GM12874 (cell line): Measurements from ENCODE around the gene LYSMD4.

Experiments
- CTCF ChIP-seq: IDR thresholded peaks from 2 replicates; pipeline ENCODE4 v1.5.1; 2011; ENCODE audit warnings: low read depth, mild to moderate bottlenecking, control low read depth, low read length, moderate library complexity; ENCODE audit not compliant: insufficient read depth

LYSMD4 gene

DNA sequence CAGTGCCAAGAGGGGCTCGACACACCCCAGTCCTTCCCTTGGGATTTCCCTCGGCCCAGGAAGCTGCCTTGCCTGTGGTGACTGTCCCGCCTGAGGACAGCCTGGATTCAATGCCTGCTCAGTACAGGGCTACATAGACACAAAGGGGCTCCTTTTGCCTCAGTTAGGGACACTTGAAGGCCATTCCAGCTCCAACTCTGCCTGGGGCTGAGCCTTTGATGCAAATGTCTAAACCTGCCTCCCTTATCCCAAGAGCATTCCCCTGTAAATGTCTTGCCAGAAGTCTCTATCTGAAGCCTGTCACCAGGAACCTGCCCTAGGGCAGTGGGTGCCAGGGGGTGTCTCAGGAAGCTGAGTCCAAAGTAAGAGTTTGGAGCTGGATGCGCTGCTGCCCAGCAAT lies 19.3 kb upstream of the LYSMD4 start:
- no peak for TF ChIP-seq CTCF

DNA sequence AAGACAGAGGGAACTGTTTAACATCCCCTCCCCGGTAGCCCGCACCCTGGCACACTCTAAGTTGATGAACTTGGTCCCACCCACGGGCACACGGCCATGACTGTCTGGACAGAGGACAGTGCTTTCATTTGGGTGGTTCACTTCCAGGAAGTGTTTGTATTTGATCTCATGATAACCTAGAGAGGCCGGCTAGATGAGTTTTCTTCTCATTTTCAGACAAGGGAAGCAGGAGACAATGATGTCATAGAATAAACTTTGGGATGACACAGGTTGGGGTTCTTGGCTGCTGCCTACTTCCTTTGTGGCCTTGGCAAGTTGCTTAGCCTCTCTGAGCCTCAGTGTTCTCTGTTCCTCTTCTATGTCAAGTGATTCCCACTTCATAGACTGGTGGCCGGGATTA lies 16.1 kb upstream of the LYSMD4 start:
- TF ChIP-seq CTCF = no peak

- no peak for TF ChIP-seq CTCF
Measured at GRCh38 chr15:99745370-99746086, 12.3 kb upstream of the LYSMD4 start.

DNA sequence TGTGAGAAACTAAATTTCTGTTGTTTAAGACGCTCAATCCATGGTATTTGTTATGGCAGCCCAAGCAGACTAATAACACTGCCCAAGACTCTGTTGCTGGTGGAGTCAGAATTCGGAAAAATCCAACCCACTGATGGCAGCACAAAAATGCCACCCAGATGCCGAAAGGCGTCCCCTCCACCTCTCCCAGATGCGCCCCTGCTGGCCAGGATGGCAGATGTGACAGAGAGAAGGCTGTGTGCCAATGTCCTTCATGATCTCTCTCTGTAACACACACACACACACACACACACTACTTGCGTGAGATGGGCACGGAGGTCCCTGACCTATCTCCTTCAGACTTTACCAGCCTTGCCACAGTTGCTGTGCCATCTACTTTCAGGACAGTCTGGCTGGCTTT lies 10.9 kb upstream of the LYSMD4 start:
- peak; percentile 2; the same call in 1 of the 2 replicates for TF ChIP-seq CTCF

GRCh38 chr15:99741835-99742234 lies 8.6 kb upstream of the LYSMD4 start:
- TF ChIP-seq CTCF = no peak

- TF ChIP-seq CTCF = no peak
Measured at GRCh38 chr15:99738021-99738847, 5.0 kb upstream of the LYSMD4 start.

DNA sequence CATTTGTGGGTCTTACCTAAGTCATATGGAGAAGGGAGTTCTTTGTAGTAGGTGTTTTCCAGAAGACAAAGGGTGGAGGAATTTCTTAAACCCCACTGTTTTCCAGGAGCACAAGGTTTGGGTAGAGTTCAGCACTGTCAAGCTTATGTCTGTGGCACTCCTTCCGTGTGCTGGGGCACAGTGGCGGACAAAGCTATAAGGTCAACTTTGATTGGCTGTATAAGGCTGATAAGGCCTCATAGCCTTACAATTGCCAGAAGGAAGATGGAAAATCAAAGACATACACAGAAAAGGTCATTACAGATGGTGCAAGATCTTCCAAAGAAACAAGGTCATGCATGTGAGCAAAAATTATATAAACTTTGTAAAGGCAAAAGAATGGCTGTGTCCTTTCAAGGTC lies 3.5 kb upstream of the LYSMD4 start:
- no peak for TF ChIP-seq CTCF
